LNCAP (cell line): Measurements from ENCODE around the gene ANOS1.

Experiments used
- TF ChIP-seq, protein P1 (sequence below): fragments of 450-650 bp; IDR thresholded peaks from 2 replicates; pipeline ENCODE4 v1.5.1; 2017; ENCODE audit warnings: mild to moderate bottlenecking

ANOS1 gene

DNA sequence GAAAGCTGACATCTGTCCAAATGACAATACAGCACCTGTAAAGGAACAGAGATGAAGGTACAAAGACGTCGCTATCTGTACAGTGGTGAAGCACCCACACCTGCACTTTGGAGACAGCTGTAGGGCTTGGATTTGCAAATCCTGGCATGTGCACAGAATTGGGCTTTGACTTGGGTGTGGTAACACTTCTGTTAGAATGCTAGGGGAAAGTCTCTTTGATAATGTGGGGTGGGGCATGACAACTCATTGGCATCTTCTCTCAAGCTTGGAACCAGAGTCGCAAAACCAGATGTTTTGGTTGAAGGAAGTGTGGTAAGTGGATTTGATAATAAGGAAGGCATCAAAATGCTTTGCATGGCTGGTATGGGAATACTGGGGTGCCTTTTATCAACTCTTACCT is 211.8 kb downstream of the ANOS1 start:
- TF ChIP-seq, protein P1, sequence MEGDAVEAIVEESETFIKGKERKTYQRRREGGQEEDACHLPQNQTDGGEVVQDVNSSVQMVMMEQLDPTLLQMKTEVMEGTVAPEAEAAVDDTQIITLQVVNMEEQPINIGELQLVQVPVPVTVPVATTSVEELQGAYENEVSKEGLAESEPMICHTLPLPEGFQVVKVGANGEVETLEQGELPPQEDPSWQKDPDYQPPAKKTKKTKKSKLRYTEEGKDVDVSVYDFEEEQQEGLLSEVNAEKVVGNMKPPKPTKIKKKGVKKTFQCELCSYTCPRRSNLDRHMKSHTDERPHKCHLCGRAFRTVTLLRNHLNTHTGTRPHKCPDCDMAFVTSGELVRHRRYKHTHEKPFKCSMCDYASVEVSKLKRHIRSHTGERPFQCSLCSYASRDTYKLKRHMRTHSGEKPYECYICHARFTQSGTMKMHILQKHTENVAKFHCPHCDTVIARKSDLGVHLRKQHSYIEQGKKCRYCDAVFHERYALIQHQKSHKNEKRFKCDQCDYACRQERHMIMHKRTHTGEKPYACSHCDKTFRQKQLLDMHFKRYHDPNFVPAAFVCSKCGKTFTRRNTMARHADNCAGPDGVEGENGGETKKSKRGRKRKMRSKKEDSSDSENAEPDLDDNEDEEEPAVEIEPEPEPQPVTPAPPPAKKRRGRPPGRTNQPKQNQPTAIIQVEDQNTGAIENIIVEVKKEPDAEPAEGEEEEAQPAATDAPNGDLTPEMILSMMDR = no peak

DNA sequence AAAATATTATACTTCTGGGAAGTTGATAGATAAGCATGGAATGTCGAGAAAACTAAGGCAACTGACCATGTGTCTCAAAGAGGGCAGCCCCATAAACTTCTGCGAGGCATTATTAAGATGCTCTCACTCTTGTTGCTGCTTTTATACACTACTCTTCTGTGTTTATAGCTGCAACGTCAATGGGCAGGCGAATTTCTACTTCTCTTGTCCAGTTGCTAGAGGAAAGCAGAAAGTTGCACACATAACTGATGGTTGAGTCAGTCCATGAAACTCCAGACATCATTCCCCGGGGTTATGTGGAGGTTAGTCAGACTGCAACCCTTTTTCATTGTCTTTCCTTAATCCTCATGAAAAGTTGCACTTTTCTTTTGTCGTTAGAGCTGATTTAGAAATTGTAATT is 227.5 kb downstream of the ANOS1 start:
- TF ChIP-seq, protein P1 = no peak

DNA sequence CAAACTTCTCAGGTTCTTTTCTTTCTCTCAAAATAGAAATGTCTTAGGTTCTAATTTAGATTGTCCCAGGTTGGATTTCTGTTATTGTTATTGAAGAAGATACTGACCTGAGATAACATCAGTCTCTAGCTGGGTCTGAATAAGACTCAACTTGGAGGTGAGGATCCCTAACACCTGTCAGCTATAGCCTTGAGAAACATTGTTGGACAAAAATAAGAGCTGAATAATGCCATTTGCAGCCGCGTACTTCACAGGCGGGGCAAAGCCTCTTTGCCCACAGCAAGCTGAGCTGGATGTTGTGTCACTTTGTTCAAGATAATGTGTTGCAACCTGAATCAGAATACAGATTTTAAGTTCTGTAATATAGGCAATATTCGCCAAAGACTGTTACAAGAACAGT is 231.7 kb downstream of the ANOS1 start:
- TF ChIP-seq, protein P1 = no peak

DNA sequence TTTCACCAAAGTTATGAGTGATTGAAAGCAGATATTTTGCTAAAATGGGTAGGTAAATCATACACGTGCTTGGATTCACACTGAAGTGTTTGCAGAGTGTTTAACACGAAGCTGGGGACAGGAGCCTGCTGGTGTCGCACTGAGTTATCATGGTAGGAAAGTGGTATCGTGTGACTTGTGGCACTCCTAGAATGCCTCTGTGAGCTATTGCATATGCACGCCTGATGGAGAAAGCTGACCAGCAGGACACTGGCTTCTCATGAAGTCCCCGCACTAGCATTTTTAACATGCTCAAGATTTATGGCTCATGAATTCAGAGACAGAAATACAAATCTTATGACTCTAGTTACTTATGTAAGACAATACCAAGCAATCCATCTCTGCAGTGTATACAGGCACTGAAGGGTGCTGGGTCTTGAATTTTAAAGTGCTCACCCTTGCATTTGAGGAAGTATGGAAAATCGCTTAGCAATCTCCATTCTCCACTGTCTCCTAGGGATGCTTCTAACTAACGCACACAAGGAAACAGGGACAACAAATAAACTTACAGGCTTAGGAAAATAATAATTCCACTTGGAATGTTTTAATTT is 247.5 kb downstream of the ANOS1 start:
- TF ChIP-seq, protein P1 = no peak
